OCI-LY7 (cell line): ENCODE results near the gene PRDM12. TPM values are rescaled to one million over a fixed set of nuclear protein-coding genes. Genes with fewer than 3 reads are reported as not detected.

ENCODE experiments used
- BruUV-seq: library from RNA; stranded (reverse); fragments of 400-500 nt; replicated peaks from 2 replicates; lab custom pipeline; 2021; lab: Mats Ljungman, UMichigan
- CTCF ChIA-PET: fragments of 300-600 bp; sonication (Branson Sonifier 250); formaldehyde crosslinking; loops from one replicate; lab custom pipeline; 2022; ENCODE audit warnings: antibody characterized with exemption; ENCODE audit not compliant: unreplicated experiment; lab: Charles Lee
- POLR2A ChIA-PET: fragments of 300-600 bp; sonication (Branson Sonifier 250); formaldehyde crosslinking; loops from one replicate; lab custom pipeline; 2022; ENCODE audit warnings: antibody characterized with exemption; lab: Charles Lee
- DNase-seq: peaks from one replicate; pipeline ENCODE4 v3.0.0-alpha.2; 2015; ENCODE audit warnings: low spot score
- H2AFZ ChIP-seq: fragments of 200-600 bp; sonication (generic), shearing (Covaris generic); 2 replicates; pipeline ENCODE4 v1.6.1; 2014; ENCODE audit warnings: mild to moderate bottlenecking, antibody characterized with exemption, low read length, moderate library complexity
- H3K27ac ChIP-seq: fragments of 200-600 bp; sonication (generic); 2 replicates; pipeline ENCODE4 v1.5.1; 2014; ENCODE audit warnings: mixed run types, low read depth, mild to moderate bottlenecking, moderate library complexity, low read length, inconsistent platforms; ENCODE audit not compliant: poor library complexity, severe bottlenecking
- H3K36me3 ChIP-seq: fragments of 200-600 bp; sonication (generic); 2 replicates; pipeline ENCODE4 v1.6.1; 2014; ENCODE audit warnings: mild to moderate bottlenecking, antibody characterized with exemption, low read length, moderate library complexity, mixed read lengths; ENCODE audit not compliant: insufficient read depth
- H3K4me1 ChIP-seq: fragments of 200-600 bp; sonication (generic); 2 replicates; pipeline ENCODE4 v1.5.1; 2014; ENCODE audit warnings: mild to moderate bottlenecking, low read length; ENCODE audit not compliant: insufficient read depth, poor library complexity, severe bottlenecking
- H3K4me2 ChIP-seq: fragments of 200-600 bp; sonication (generic); 2 replicates; pipeline ENCODE4 v1.6.1; 2014; ENCODE audit warnings: mild to moderate bottlenecking, low read length
- H3K4me3 ChIP-seq: fragments of 200-600 bp; sonication (generic); 2 replicates; pipeline ENCODE4 v1.5.1; 2014; ENCODE audit warnings: mild to moderate bottlenecking, low read depth, low read length; ENCODE audit not compliant: poor library complexity, severe bottlenecking
- H3K79me2 ChIP-seq: fragments of 200-600 bp; sonication (generic); 2 replicates; pipeline ENCODE4 v1.6.1; 2016; ENCODE audit warnings: low read depth, mild to moderate bottlenecking, low read length, moderate library complexity, mixed read lengths; ENCODE audit not compliant: insufficient read depth
- H3K9me2 ChIP-seq: fragments of 200-600 bp; sonication (generic); 2 replicates; pipeline ENCODE4 v1.6.1; 2016; ENCODE audit warnings: mild to moderate bottlenecking, low read length, mixed read lengths; ENCODE audit not compliant: insufficient read depth
- H3K9me3 ChIP-seq: fragments of 200-600 bp; sonication (generic); 2 replicates; pipeline ENCODE4 v1.6.1; 2014; ENCODE audit warnings: mild to moderate bottlenecking, mixed run types, low read length, mixed read lengths
- H4K20me1 ChIP-seq: fragments of 200-600 bp; sonication (generic); 2 replicates; pipeline ENCODE4 v1.6.1; 2014; ENCODE audit warnings: mild to moderate bottlenecking, antibody characterized with exemption, low read length, moderate library complexity, mixed read lengths; ENCODE audit not compliant: insufficient read depth
- CTCF ChIP-seq: fragments of 200-600 bp; sonication (generic); conservative IDR thresholded peaks from 2 replicates; pipeline ENCODE4 v1.5.1; 2014; ENCODE audit warnings: mild to moderate bottlenecking, antibody characterized with exemption, low read length, moderate library complexity, mixed read lengths
- EZH2phosphoT487 ChIP-seq: fragments of 200-600 bp; sonication (generic); IDR thresholded peaks from 2 replicates; pipeline ENCODE4 v1.6.1; 2018; ENCODE audit warnings: low read depth, borderline replicate concordance, mild to moderate bottlenecking, mixed run types, antibody characterized with exemption, low read length, moderate library complexity, mixed read lengths
- intact Hi-C: fragments of 100-400 bp; cut with micrococcal nuclease; formaldehyde crosslinking; loops from one replicate; pipeline ENCODE4 v1.10.0; 2022; ENCODE audit not compliant: unreplicated experiment
- total RNA-seq, 2 experiments: library from RNA; depleted of rRNA in 1 of 2; stranded (reverse); fragments of >200 nt in 1 of 2; shearing (Covaris generic) in 1 of 2; gene quantifications; 2 replicates each; pipeline ENCODE4 v1.2.3, GENCODE V29; 2014 to 2022

PRDM12 gene
- total RNA-seq, 2 experiments from 2014 or later = 0.06 TPM; not detected in 1

DNA sequence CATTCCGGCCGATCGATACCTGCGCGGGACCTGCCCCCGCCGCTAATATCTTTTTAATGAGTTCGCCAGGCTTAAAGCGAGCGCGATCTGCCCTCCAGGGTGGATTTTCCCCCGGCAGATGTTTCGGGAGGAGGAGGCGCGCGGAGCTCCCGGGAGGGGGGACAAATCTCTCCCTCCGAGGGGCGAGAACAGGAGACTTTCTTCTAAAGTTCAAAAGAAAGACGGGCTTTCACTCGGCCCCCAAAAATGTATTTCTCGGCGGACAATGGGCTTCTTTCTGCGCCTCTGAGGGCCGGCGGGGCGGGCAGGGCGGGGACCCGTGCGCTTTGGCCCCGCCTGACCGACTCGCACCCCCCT is 4.1 kb upstream of the PRDM12 start:
- H4K20me1 ChIP-seq = no peaks in the 10 kb centered on the region; the same call in 1 of the 2 replicates
- H3K4me2 ChIP-seq = no peak overlapping the region
- no peaks in the 10 kb centered on the region for H3K36me3 ChIP-seq
- POLR2A ChIA-PET = no interaction called here
- H3K79me2 ChIP-seq = no peaks in the 10 kb centered on the region
- BruUV-seq = no TSS peak
- TF ChIP-seq CTCF (no peak), EZH2phosphoT487 (no peak)
- no peaks in the 10 kb centered on the region for H3K9me2 ChIP-seq
- intact Hi-C loops = no loop called here
- H3K27ac ChIP-seq = no peak overlapping the region
- H3K9me3 ChIP-seq = no peaks in the 10 kb centered on the region
- no peak for DNase-seq
- H2AFZ ChIP-seq = no peak overlapping the region
- no peak overlapping the region for H3K4me3 ChIP-seq
- CTCF ChIA-PET = no interaction called here
- no peaks in the 10 kb centered on the region for H3K4me1 ChIP-seq

GRCh38 chr9:130660683-130661450 is 3.5 kb upstream of the PRDM12 start:
- CTCF ChIA-PET = no interaction called here
- Histone ChIP-seq H3K4me3 (no peak overlapping the region), H2AFZ (no peak overlapping the region), H3K36me3 (no peaks in the 10 kb centered on the region), H4K20me1 (no peaks in the 10 kb centered on the region; the same call in 1 of the 2 replicates), H3K27ac (no peak overlapping the region), H3K4me2 (no peak overlapping the region), H3K79me2 (no peaks in the 10 kb centered on the region), H3K9me2 (no peaks in the 10 kb centered on the region), H3K4me1 (no peaks in the 10 kb centered on the region), H3K9me3 (no peaks in the 10 kb centered on the region)
- DNase-seq = no peak
- POLR2A ChIA-PET = no interaction called here
- intact Hi-C loops = no loop called here
- TF ChIP-seq EZH2phosphoT487 (no peak), CTCF (no peak)
- no TSS peak for BruUV-seq

DNA sequence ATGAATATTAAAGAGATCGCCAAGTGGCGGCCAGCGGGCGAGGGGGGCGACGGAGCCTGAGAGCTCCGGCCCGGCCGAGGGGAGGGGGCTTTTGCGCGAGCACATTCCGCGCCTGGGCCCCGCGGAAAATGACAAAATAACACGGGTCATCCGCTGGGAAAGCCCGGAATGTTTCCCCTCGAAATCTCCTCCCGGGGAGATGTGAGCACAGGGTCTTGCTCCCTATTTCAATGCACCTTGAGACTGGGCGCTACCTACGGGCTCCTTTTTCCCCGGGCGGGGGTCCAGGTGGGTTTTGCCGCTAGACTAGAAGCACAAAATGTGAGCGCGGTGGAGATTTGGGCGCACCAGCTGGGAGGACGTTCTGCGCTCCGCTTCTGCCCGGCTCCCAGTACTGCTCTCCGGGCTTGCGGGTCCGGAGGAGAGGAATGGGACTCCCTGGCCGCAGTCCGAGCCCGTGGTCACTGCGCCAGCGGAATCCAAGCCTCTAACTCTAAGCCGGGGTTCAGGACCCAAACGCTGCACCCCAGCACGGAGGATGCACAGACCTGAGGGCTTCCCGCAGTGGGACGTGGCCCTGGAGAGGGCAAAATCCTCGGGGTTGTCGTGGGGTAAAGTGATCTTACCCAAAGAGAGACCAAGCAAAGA is 2.8 kb upstream of the PRDM12 start:
- POLR2A ChIA-PET = no interaction called here
- no peaks in the 10 kb centered on the region for H3K9me2 ChIP-seq
- CTCF ChIA-PET = no interaction called here
- no peak overlapping the region for H3K4me3 ChIP-seq
- no TSS peak for BruUV-seq
- no peaks in the 10 kb centered on the region for H3K79me2 ChIP-seq
- H3K27ac ChIP-seq = no peak overlapping the region
- no peak for DNase-seq
- TF ChIP-seq CTCF = no peak
- no peak for TF ChIP-seq EZH2phosphoT487
- intact Hi-C loops = no loop called here
- no peaks in the 10 kb centered on the region for H3K9me3 ChIP-seq
- H2AFZ ChIP-seq = no peak overlapping the region
- H3K4me1 ChIP-seq = no peaks in the 10 kb centered on the region
- H3K36me3 ChIP-seq = no peaks in the 10 kb centered on the region
- H4K20me1 ChIP-seq = no peaks in the 10 kb centered on the region; the same call in 1 of the 2 replicates
- H3K4me2 ChIP-seq = no peak overlapping the region
